GM12864 (cell line): Measurements from ENCODE around the gene COL26A1.
"Not testable (repeated sequence)": the region's sequence is repeated elsewhere in the genome, so short reads cannot be mapped to it uniquely, and the experiment has no call there.

ENCODE experiments used
- DNase-seq: peaks from one replicate; pipeline ENCODE4 v3.0.0-alpha.2; 2011; ENCODE audit warnings: low read depth
- H3K4me3 ChIP-seq: 2 replicates; pipeline ENCODE4 v1.5.1; 2011; ENCODE audit warnings: mild to moderate bottlenecking, low read depth, low read length, control low read depth
- TF ChIP-seq, protein P1 (sequence below): IDR thresholded peaks from 2 replicates; pipeline ENCODE4 v1.5.1; 2011; ENCODE audit warnings: low read depth, mild to moderate bottlenecking, moderate library complexity, low read length, control low read depth, inconsistent platforms; ENCODE audit errors: missing control alignments

The COL26A1 gene

GRCh38 chr7:101332026-101332425, 30.6 kb upstream of the COL26A1 start:
- TF ChIP-seq, protein P1, sequence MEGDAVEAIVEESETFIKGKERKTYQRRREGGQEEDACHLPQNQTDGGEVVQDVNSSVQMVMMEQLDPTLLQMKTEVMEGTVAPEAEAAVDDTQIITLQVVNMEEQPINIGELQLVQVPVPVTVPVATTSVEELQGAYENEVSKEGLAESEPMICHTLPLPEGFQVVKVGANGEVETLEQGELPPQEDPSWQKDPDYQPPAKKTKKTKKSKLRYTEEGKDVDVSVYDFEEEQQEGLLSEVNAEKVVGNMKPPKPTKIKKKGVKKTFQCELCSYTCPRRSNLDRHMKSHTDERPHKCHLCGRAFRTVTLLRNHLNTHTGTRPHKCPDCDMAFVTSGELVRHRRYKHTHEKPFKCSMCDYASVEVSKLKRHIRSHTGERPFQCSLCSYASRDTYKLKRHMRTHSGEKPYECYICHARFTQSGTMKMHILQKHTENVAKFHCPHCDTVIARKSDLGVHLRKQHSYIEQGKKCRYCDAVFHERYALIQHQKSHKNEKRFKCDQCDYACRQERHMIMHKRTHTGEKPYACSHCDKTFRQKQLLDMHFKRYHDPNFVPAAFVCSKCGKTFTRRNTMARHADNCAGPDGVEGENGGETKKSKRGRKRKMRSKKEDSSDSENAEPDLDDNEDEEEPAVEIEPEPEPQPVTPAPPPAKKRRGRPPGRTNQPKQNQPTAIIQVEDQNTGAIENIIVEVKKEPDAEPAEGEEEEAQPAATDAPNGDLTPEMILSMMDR = no peak
- H3K4me3 ChIP-seq = no peak overlapping the region
- no peak for DNase-seq

- TF ChIP-seq, protein P1 = no peak
- no peak for DNase-seq
- no peak overlapping the region for H3K4me3 ChIP-seq
Measured at GRCh38 chr7:101333912-101334311, 28.8 kb upstream of the COL26A1 start.

GRCh38 chr7:101340379-101340778, 22.3 kb upstream of the COL26A1 start:
- no peak for DNase-seq
- H3K4me3 ChIP-seq = no peak overlapping the region
- TF ChIP-seq, protein P1 = no peak

DNA sequence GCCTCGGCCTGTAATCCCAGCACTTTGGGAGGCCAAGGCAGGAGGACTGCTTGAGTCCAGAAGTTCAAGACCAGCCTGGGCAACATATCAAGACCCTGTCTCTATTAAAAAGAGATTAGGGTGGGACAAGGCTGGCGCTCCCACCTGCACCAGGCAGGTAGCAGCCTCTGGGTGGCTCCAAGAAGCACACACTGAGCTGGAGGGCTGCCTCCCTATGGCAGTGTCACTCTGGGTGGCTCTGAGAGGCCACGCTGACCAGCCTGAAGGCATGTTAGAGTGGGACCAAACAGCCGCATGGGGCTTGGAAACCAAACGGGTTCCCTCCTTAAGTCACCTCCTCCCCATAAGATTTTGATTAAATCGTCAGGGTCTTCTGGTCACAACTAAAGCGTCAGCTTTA, 19.8 kb upstream of the COL26A1 start:
- H3K4me3 ChIP-seq = no peak overlapping the region
- TF ChIP-seq, protein P1 = no peak
- no peak for DNase-seq

DNA sequence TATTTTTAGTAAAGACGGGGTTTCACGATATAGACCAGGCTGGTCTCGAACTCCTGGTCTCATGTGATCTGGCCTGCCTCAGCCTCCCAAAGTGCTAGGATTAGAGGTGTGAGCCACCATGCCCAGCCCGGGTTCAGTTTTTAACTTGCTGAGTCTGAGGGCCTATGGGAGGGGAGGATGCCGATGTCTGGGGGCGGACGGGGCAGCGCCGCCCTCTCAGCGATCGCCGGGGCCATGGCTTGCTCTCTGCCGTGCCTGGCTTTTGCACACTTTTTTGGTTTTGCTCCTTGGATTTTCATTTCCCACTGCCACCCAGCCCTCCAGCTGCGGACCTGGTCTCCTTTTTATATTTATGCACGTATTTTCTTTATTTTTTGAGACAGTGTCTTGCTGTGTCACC, 15.2 kb upstream of the COL26A1 start:
- no peak overlapping the region for H3K4me3 ChIP-seq
- TF ChIP-seq, protein P1 = no peak
- no peak for DNase-seq

GRCh38 chr7:101348456-101349067, 14.1 kb upstream of the COL26A1 start:
- not testable (repeated sequence) for DNase-seq, H3K4me3 ChIP-seq

- not testable (repeated sequence) for DNase-seq, H3K4me3 ChIP-seq
Measured at GRCh38 chr7:101349300-101349699, 13.4 kb upstream of the COL26A1 start.

GRCh38 chr7:101352920-101353308, 9.8 kb upstream of the COL26A1 start:
- DNase-seq = no peak
- TF ChIP-seq, protein P1 = no peak
- H3K4me3 ChIP-seq = no peak overlapping the region
